Naive B cell (primary cell): ENCODE data around the gene TLR6. TPM values are rescaled to one million over a fixed set of nuclear protein-coding genes. Genes with fewer than 3 reads are reported as not detected.

Experiments used
- polyA plus RNA-seq, 6 donors: library from polyadenylated mRNA; unstranded; fragments of 300-500 nt; fragmentation: Illumina TruSeq; gene quantifications; one replicate each; pipeline ENCODE4 v1.2.3, GENCODE V29; 2021; ENCODE audit warnings: low read depth in 6 of 6

The TLR6 gene
- polyA plus RNA-seq, 6 donors from 2014 or later = 4.0 to 7.9 (median 6.2) TPM

Other genes starting within 250 kb of the TLR6 start
- gene KLF3, start 192.6 kb downstream of the TLR6 start, polyA plus RNA-seq = 10 to 100 TPM; 34.3 to 91.0 (median 58.5) TPM
- 100 to 1,000 TPM in 5 of 6 donors, 10 to 100 TPM in 1; 87.3 to 180 (median 116) TPM for gene TLR10, start 73.8 kb downstream of the TLR6 start, polyA plus RNA-seq
- gene TLR1, start 52.0 kb downstream of the TLR6 start, polyA plus RNA-seq = 10 to 100 TPM; 30.2 to 53.9 (median 35.7) TPM
- under 1 TPM in 2 of 6 donors, not detected in 4; 0.16 to 0.43 TPM for gene FAM114A1, start 11.0 kb upstream of the TLR6 start, polyA plus RNA-seq
- gene TMEM156, start 175.6 kb upstream of the TLR6 start, polyA plus RNA-seq = 100 to 1,000 TPM in 5 of 6 donors, 10 to 100 TPM in 1; 78.4 to 212 (median 144) TPM
- gene KLHL5, start 205.4 kb upstream of the TLR6 start, polyA plus RNA-seq = 10 to 100 TPM; 21.4 to 42.3 (median 25.2) TPM